GM10266 (cell line): ENCODE measurements around the gene ANG.
"Not testable (repeated sequence)": the region's sequence is repeated elsewhere in the genome, so short reads cannot be mapped to it uniquely, and the experiment has no call there.

ENCODE experiments used
- DNase-seq: peaks from one replicate; pipeline ENCODE4 v3.0.0; 2012; ENCODE audit errors: extremely low spot score
- TF ChIP-seq, protein P1 (sequence below): IDR thresholded peaks from 2 replicates; pipeline ENCODE4 v1.5.1; 2012; ENCODE audit warnings: mild to moderate bottlenecking, low read depth; ENCODE audit not compliant: control insufficient read depth, insufficient read depth; ENCODE audit errors: missing control alignments

Gene ANG

DNA sequence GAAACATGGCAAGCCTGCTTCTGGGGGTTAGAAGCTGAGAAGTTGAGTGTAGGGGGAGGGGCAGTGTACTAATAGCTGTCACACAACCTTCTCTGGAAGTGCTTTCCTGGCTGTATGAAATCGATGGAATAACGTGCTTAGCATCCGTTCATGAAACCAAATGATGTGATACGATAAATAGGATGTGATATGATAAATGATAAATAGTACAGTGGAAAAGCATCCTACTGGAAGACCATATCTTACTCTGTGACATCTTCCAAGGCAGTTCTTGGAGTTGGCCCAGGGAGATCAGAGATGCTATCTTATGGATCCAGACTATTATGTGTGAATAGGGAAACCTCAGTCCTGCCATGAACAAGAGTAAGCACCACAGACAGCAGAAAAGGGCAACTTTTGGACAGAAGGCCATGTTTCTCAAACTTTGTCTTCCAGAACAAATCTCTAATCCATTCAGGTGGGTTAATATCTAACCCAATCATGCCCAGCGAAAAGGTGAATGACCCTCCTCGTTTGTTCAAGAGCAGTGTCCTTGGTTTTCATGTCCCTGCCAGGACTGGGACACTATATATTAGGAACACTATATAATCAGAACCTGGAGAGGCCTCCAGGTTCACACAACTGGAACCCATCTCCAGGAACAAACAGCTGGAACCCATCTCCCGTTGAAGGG, at the start of gene ANG:
Gene ANG (plus strand): TSS at position 598 of the 673 bp plus-strand sequence. CDS start 4,801 bp downstream, outside the sequence.
- TF ChIP-seq, protein P1, sequence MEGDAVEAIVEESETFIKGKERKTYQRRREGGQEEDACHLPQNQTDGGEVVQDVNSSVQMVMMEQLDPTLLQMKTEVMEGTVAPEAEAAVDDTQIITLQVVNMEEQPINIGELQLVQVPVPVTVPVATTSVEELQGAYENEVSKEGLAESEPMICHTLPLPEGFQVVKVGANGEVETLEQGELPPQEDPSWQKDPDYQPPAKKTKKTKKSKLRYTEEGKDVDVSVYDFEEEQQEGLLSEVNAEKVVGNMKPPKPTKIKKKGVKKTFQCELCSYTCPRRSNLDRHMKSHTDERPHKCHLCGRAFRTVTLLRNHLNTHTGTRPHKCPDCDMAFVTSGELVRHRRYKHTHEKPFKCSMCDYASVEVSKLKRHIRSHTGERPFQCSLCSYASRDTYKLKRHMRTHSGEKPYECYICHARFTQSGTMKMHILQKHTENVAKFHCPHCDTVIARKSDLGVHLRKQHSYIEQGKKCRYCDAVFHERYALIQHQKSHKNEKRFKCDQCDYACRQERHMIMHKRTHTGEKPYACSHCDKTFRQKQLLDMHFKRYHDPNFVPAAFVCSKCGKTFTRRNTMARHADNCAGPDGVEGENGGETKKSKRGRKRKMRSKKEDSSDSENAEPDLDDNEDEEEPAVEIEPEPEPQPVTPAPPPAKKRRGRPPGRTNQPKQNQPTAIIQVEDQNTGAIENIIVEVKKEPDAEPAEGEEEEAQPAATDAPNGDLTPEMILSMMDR: no peak
- DNase-seq: no peak

DNA sequence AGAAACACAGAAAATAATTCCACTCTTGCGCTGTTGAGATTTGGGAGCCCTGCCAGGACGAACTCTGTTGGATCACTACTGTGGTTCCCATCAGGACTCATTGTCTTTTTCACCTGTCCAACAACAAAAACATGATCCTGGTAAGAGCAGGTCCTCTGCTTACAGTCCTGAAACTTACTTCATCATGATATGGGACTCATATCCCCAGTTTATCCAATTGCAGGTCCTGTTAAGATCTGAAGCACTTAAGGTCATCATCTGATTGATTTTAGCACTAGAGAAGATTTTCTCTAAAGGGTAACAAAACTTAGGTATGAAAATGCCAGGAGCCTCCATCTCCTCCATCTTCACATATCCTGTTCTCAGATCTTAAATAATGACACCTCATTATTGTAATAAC, 47.0 kb upstream of the ANG start, which contains the start of gene OR6S1:
Gene OR6S1 (minus strand): TSS at position 101 of the 400 bp plus-strand sequence. CDS start 0 bp downstream, at position 101.
- no peak for DNase-seq
- TF ChIP-seq, protein P1: no peak

DNA sequence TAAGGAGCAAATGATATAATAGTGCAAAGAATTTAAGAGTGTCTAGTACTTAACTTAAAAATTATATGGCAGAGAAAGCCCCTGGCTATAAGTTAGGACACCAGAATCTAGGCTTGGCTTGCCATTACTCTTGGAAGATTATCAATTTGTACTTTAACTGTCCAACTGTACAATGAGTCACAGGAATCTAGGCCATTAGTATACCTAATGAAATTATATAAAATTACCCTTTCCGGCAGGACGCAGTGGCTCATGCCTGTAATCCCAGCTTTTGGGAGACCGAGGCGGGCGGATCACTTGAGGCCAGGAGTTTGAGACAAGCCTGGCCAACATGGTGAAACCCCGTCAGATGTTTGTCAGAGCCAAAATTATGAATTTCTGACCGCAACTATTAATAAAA, 46.4 kb upstream of the ANG start:
- TF ChIP-seq, protein P1: no peak
- DNase-seq: no peak

DNA sequence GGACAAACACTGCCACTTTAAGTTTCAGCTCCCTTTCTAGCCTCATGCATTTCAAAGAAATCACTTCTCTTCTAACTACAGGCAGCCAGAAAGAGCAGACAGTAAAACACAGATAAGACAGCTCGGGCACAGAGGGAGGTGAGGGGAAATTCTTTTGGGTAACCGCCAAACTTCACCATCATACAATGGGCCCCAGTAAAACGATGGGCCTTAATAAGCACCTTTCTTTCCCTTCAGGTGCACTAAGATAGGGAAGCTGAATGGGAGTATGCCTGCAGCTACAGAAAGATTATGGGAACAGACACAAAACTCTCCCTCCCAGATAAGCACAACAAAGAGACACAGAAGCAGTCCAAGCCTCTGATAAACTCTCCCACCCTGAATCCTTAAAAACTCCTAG, 45.8 kb upstream of the ANG start:
- not testable (repeated sequence) for DNase-seq

DNA sequence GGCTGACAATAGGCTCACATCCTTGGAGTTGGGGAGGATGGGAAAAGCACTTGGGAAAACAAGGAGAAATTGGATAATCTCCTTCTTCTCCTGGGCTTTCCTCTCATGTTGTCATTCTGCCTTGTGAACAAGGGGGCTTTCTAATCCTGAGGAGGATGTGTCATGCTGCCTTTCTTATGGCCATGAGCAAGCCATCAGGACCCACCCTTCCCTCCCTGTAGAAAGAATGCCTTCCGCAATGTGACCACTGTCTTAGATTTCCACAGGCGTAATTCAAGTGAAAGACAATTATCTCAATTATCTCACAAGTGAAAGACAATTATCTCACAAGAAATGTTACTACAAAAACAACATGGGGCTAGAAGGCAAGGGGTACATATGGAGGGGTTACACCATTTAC, 44.0 kb upstream of the ANG start:
- no peak for DNase-seq

DNA sequence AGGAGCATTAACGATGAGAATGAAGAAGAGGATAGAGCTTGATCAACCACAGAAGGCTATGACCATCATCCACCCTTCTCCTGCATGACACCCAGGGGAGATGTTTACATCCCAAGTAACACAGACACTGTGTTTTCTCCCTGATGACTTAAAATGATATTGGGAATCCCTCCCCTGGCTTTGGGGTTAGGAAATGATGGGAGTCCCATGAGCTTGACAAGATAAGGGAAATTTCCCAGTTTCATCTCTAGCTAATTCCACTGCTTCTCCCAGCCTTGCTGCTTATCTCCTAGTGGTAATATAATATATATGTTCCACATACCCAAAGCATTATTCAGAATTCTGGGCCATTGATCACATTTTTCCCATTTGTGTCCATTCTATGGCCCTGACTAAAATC, 43.1 kb upstream of the ANG start:
- no peak for DNase-seq
- TF ChIP-seq, protein P1: no peak

More for the DNA sequence above, 44.0 kb upstream of the ANG start:
- TF ChIP-seq, protein P1: no peak

DNA sequence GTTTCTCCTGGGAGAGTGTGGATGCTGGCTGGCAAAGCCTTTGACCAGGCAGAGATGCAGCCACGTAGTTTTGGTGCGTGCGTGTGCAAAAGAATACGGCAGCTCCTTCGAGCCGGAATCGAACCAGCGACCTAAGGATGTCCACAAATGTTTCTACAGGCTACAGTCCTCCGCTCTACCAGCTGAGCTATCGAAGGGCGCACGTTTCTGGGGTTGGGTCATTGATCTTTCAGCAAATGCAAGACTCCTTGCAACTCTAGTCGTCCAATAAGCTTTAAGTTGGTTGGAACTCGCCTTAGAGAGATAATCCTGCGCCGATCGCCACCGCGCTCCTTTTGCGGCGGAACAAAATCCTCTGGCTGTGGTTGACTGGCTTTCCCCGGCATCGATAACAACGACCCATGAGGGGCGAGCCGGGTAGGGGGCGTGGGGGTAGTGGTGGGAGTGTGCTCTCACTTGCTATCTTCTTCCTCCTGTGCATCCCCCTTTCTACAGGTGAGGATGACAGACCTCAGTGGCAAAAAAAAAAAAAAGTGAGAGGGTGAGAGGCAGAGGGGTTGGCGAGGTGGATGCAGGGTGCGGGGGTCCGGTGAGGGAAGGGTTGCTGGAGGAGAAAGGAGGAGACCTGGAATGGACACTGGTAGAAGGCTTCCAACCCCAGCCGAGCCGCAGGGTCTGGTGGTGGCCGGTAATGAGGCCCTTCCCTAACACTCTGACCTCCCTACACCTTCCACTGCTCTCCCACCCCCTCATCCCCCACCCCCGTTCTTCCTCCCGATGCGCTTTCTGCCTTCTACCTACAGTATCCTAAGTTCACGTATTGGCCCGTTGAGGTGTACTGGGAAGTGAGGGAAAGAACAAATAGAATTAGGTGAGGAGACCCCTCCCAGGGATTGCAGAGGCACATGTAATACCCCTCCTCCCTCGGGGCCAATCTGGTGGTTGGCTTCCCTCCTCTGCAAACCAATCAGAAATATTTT, 35.3 kb upstream of the ANG start:
- DNase-seq: peak; percentile 40
- TF ChIP-seq, protein P1: no peak
